Measurements from ENCODE around the gene PPP6R2. TPM values are rescaled to one million over a fixed set of nuclear protein-coding genes. Genes with fewer than 3 reads are reported as not detected.
A peak's percentile ranks its signal among the peaks of the same experiment; 100 is the strongest.

Gene PPP6R2
- total RNA-seq, 1 donor from 2014 or later = 72.9 TPM

- DNase-seq (ENCODE audit: low read depth, low spot score) = peak; percentile 79
These were observed 37.1 kb upstream of the PPP6R2 start for GRCh38 chr22:50305923-50306566.

DNA sequence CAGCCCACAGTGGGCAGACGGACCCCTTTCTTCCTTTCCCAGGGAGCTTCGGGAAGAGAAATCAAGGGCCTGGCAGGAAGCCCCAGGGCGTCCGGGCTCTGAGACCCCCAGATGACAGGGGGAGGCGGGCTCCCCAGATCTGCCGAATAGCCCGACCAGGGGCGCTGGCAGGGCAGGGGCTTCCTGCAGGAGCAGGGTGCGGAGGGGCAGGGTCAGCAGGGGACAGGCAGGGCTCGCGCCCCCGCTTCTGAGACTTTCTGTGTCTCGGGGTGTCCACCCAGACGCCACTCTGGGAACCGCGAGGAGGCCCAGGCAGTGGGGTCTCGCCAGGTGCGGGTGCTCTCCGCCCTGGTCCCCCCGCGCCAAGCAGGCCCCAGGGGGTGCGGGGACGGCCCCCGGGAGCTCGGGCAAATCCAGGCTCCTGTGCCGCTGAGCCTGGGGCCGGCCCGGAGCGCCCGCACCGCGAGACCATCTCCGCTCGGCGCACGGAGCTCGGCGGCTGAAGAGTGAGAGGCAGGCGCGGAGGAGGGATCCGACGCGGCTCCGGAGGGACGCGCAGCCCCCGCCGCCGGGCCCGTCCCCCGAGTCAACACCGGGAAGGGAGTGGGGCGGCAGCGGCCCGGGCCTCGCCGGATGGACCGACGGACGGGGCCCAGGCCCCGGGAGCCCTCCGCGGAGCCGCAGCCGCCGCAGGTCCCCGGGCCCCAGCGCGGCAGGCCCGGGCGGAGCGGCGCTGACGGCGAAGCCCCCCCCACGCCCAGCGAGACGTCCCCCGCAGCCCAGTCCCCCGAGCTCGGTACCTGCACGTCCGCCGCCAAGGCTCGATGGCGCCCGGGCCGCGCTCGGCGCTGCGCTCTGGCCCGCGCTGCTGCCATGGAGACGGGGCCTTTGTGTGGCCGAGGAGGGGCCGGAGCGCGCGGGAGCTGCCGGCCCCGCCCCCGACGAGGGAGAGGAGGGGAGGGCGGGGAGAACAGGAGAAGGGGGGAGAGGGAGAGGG is 36.1 kb upstream of the PPP6R2 start, which contains the start of gene PLXNB2:
PLXNB2 (minus strand) TSS at position 894 of the 997 bp plus-strand sequence. CDS start 17,062 bp downstream, outside the sequence.
- no peak for DNase-seq (ENCODE audit: low read depth, low spot score)

DNA sequence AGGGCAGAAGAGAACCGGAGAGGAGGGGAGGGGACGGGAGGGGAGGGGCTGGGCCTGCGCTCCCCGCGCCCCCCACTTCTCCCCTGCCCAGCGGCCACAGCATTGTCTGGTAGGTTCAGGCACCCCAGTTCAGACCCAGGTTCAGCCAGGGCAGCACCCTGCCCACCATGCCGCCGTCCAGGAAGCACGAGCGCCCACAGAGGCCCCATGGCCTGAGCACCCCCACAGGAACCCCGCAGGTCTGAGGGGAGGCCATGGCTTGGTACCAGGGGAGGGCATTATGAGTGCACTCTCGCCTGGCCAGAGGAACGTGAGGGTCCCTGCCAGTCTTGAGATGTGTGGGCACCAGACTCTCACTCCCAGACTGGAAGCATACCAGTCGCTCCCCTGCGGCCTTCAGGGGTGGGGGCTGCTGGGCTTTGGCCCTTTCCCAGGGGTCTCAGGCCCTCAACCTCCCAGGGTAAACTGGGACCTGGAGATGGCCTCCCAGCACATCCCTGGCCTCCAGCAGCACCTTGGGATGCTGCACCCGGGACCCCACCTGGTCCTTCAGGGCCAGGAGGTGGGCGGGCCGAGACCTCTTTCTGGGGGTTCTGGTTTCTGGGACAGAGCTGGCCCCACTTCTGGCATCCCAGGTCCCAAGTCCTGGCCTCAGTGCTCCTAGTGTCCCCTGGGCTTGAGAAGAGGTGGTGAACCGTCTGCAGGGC is 35.1 kb upstream of the PPP6R2 start:
- DNase-seq (ENCODE audit: low read depth, low spot score) = no peak

- DNase-seq (ENCODE audit: low read depth, low spot score) = no peak
These were observed 34.6 kb upstream of the PPP6R2 start for GRCh38 chr22:50308597-50308935.

GRCh38 chr22:50308986-50309600 is 34.0 kb upstream of the PPP6R2 start:
- DNase-seq (ENCODE audit: low read depth, low spot score) = no peak

DNA sequence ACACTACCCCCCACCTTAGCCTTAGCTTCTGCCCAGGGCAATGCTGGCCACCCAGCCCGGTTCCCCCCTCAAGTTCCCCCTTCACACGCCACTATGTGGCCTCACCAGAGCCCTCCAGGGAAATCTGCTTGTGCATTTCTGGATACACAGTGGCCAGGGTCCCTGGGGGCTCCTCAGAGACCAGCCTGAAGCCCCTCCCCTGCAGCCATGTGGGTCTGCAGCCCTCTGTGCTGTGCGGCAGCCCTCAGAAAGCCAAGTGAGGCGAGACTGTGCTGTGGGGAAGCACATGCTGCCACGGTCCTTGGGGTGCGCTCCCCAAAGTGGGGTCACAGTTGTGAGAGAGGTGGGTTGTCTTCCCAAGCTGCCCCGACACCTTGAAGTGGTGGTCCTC is 33.5 kb upstream of the PPP6R2 start:
- DNase-seq (ENCODE audit: low read depth, low spot score) = no peak

GRCh38 chr22:50310031-50310722 is 33.0 kb upstream of the PPP6R2 start:
- DNase-seq (ENCODE audit: low read depth, low spot score) = no peak

- no peak for DNase-seq (ENCODE audit: low read depth, low spot score)
These were observed 32.1 kb upstream of the PPP6R2 start for GRCh38 chr22:50310949-50311444.

DNA sequence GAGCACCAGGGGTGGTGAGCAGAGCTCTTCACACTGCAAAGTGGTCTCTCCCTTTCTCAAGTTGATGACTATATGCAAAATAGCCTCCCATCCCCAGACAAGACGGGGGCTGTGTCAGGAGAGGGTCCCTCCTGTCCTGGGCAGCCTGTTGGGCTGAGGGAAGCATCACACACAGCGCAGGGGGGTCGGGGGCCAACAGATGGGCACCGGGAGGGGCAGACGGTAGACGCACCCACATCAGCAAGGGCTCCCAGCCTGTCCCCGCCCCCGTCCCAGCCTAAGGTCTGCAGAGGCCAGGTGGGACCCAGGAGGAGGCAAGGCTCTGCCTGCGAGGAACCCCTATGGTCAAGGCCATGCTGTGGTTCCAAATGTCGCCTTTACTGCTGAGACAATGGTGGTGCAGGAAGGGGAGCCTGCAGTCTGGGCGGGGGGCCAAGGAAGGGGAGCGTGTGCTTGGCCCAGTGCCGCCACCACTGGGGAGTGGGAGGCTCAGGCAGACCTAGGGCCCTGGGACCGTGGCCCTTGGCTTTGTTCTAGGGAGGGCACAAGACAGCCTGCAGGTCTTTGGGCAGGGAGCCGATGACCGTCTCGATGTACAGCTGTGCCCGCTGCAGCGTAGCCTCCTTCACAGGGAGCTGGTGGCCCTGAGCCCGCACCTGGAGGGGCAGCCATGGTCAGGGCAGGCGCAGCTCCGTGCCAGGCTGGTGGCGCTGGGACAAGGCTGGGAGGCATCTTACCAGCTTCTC is 31.3 kb upstream of the PPP6R2 start:
- DNase-seq (ENCODE audit: low read depth, low spot score) = no peak

- no peak for DNase-seq (ENCODE audit: low read depth, low spot score)
These were observed 30.8 kb upstream of the PPP6R2 start for GRCh38 chr22:50312371-50312770.

- no peak for DNase-seq (ENCODE audit: low read depth, low spot score)
These were observed 30.1 kb upstream of the PPP6R2 start for GRCh38 chr22:50313021-50313420.

GRCh38 chr22:50313600-50313999 is 29.5 kb upstream of the PPP6R2 start:
- DNase-seq (ENCODE audit: low read depth, low spot score) = no peak

GRCh38 chr22:50314081-50314454 is 29.1 kb upstream of the PPP6R2 start:
- no peak for DNase-seq (ENCODE audit: low read depth, low spot score)

DNA sequence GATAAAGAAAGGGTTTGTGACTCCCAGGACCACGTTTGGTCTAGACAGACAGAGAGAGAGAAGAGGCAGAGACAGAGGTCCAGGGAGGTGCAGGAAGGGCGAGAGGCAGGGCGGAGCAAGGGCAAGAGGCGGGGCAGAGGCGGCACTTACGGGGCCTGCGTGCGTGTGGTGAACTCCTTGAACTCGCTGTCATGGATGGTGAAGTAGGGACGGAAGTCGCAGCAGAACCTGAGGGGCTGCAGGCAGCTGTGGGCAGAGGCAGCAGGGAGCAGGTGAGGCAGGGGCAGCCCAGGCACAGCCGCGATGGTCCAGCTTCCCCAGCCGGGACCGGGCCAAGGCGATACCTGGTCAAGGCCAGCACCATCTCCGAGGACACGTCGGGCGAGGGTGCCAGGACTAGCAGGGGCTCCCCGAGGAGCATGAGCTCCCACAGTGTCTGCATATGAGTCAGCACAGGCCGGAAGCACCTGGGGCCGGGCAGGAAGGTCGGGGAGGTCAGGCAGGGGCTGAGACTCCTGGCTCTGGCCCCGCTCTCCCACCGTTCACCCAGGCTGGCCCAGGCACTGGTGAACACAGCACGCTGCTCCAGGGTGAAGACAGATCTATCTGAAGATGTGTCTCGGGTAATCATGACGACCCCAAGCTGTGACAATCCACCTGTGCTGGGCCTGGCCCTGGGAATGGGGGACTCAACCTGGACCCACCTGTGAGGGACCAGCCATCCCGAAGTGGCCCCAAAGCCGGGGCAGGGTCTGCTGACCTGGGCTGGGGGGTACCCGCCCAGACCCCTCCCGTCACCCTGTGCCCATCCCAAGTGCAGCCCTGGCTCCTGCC is 28.5 kb upstream of the PPP6R2 start:
- DNase-seq (ENCODE audit: low read depth, low spot score) = no peak

DNA sequence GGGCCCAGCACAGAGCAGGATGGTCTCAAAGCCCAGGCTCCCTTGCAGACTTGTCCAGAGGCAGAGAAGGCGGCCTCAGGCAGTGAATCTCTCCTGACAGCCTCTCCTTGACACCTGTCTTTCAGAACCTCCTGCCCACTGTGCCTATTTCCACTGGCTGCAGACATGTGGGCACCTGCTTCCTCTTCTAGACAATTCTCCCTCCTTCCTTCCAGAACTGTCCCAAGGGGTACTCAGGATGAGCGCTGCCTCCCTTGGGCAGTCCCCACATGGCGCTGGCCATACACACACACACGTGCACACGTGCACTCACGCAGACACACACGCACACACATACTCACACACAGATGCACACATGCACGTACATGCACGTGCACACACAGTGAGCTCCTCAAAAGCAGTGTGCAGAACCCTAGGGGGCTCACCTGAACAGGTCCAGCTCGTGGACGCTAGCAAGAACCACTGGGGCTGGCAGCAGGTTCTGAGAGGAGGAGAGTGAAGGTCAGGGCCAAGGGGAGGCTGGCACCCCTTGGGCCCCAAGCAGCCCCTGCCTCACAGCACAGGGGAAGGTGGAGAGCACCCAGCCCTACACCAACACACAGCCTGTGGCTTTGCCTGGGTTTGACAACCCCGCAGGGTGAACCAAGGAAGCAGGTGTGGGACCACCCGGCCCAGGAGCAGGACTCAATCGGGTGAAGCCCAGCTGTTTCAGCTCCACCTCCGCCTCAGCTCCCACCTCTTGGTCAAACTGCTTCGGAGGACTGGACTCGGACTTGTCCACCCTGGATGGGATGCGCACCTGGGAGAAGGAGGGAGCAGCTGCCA is 27.6 kb upstream of the PPP6R2 start:
- DNase-seq (ENCODE audit: low read depth, low spot score) = no peak

DNA sequence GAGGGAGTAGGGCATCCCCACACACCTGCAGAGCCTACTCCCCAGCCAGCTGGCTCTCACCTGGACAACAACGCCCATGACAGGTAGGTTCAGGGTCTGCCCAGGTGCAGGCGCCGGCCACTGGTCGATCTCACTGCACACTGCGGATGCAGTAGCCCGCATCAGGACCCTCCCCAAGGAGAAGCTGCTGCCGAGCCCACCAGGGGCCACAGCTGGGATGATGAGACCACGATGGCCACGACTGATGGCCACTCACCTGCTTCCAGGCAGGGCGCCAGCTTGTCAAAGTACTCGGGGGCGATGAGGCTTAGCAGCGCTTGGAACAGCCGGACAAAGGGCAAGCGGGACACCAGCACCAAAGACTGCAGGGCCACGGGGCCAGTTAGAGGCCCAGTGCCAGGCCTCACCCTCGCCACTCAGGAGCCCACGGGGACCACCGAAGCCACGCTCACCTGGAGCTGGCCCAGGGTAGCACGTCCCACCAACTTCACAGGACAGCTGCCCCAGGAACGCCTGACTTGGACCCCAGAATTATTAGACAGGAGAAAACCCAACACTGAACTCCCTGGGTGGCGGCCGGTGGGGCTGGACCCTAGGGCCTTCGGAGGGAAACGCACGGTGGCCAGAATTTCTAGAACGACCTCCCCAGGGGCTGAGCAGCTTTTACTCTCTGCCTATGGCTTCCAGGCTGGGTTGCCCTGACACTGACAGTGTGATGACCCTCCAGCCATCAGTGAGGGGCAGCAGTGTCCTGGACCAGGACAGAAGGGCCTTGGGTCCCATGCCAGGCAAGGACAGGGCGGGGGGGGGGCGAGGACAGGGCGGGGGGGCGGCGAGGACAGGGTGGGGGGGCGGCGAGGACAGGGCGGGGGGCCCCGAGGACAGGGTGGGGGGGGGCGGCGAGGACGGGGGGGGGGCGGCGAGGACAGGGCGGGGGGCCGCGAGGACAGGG is 26.7 kb upstream of the PPP6R2 start:
- DNase-seq (ENCODE audit: low read depth, low spot score) = no peak

DNA sequence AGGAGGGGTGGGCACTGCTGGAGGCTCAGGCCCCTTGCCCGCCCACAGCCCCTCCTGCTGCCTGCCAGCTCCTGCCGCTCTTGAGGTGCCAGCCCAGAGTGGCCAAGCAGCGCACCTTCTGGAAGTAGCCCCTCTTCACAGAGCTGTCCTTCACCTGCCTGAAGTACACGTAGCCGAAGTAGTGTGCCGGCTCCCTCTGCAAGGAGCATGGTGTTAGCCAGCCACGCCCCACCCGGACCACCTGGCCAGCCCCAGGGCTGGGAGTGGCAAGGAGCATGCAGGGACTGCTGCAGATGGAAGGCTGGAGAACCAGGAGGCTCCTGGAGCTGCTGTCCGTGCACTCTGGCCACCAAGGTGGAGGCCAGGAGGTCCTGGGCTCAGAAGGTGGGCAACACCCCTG is 25.9 kb upstream of the PPP6R2 start:
- DNase-seq (ENCODE audit: low read depth, low spot score) = no peak
